Osteoblast (primary cell): Measurements from ENCODE around the gene NAV3. TPM values are rescaled to one million over a fixed set of nuclear protein-coding genes. Genes with fewer than 3 reads are reported as not detected.
A peak's percentile ranks its signal among the peaks of the same experiment; 100 is the strongest.
"Not testable (repeated sequence)": the region's sequence is repeated elsewhere in the genome, so short reads cannot be mapped to it uniquely, and the experiment has no call there.

Experiments
- DNase-seq: peaks from one replicate; pipeline ENCODE4 v3.0.0; 2011; ENCODE audit warnings: low spot score, mixed read lengths; ENCODE audit not compliant: insufficient read length; ENCODE audit errors: missing footprints
- H2AFZ ChIP-seq: 2 replicates; pipeline ENCODE4 v1.6.0; 2011; ENCODE audit warnings: mild to moderate bottlenecking, low read length
- H3K27ac ChIP-seq: 2 replicates; pipeline ENCODE4 v1.5.1; 2011; ENCODE audit warnings: mild to moderate bottlenecking, low read depth, low read length, moderate library complexity
- H3K27me3 ChIP-seq: 2 replicates; pipeline ENCODE4 v1.6.0; 2012; ENCODE audit warnings: mild to moderate bottlenecking, control low read depth, inconsistent platforms, low read length, moderate library complexity; ENCODE audit not compliant: insufficient read depth
- H3K36me3 ChIP-seq: 2 replicates; pipeline ENCODE4 v1.5.1; 2011; ENCODE audit warnings: mild to moderate bottlenecking, low read length, control low read depth, moderate library complexity; ENCODE audit not compliant: insufficient read depth
- H3K4me1 ChIP-seq: 2 replicates; pipeline ENCODE4 v1.5.1; 2011; ENCODE audit warnings: mild to moderate bottlenecking, low read length, control low read depth, moderate library complexity; ENCODE audit not compliant: insufficient read depth
- H3K4me2 ChIP-seq: 2 replicates; pipeline ENCODE4 v1.6.0; 2011; ENCODE audit warnings: mild to moderate bottlenecking, low read length; ENCODE audit not compliant: insufficient read depth
- H3K4me3 ChIP-seq: fragments of 200-600 bp; sonication (generic); 3 replicates; pipeline ENCODE4 v1.5.1; 2012; ENCODE audit warnings: mild to moderate bottlenecking, low read length, inconsistent platforms; ENCODE audit not compliant: insufficient read depth
- H3K79me2 ChIP-seq: 2 replicates; pipeline ENCODE4 v1.6.0; 2012; ENCODE audit warnings: mild to moderate bottlenecking, low read length, control low read depth, inconsistent platforms; ENCODE audit not compliant: insufficient read depth
- H3K9me3 ChIP-seq: 2 replicates; pipeline ENCODE4 v1.5.1; 2011; ENCODE audit warnings: low read depth, low read length, control low read depth
- H4K20me1 ChIP-seq: 2 replicates; pipeline ENCODE4 v1.6.0; 2012; ENCODE audit warnings: mild to moderate bottlenecking, low read length, control low read depth; ENCODE audit not compliant: insufficient read depth
- CTCF ChIP-seq: IDR thresholded peaks from 2 replicates; pipeline ENCODE4 v1.5.1; 2011; ENCODE audit warnings: mild to moderate bottlenecking, low read depth, low read length, moderate library complexity; ENCODE audit errors: extremely low read depth
- total RNA-seq: library from RNA; depleted of rRNA; stranded (reverse); fragments of >200 nt; gene quantifications from 2 replicates; pipeline ENCODE4 v1.2.3, GENCODE V29; 2012

Gene NAV3
- total RNA-seq, 1 donor, result 84.7 TPM

- H3K79me2 ChIP-seq, result peaks cover 14% of the 10 kb centered on the region
- no peaks in the 10 kb centered on the region for H3K36me3 ChIP-seq
- no peaks in the 10 kb centered on the region for H3K27me3 ChIP-seq
- H3K9me3 ChIP-seq, result no peaks in the 10 kb centered on the region
- TF ChIP-seq CTCF, result no peak
- H3K4me3 ChIP-seq, result no peak overlapping the region
- H3K4me1 ChIP-seq, result peaks cover 8% of the 10 kb centered on the region
- no peak overlapping the region for H3K27ac ChIP-seq
- H4K20me1 ChIP-seq, result no peaks in the 10 kb centered on the region
- no peak overlapping the region for H2AFZ ChIP-seq
- no peak for DNase-seq
- no peak overlapping the region for H3K4me2 ChIP-seq
These were observed 269.1 kb downstream of the NAV3 start for GRCh38 chr12:78099806-78100205.

GRCh38 chr12:78101113-78101876 is 270.6 kb downstream of the NAV3 start:
- no peak for DNase-seq
- Histone ChIP-seq H3K27ac (no peak overlapping the region), H3K4me2 (no peak overlapping the region), H3K4me3 (no peak overlapping the region), H3K36me3 (no peaks in the 10 kb centered on the region), H3K27me3 (no peaks in the 10 kb centered on the region), H4K20me1 (no peaks in the 10 kb centered on the region), H3K9me3 (no peaks in the 10 kb centered on the region), H3K4me1 (peaks cover 8% of the 10 kb centered on the region), H3K79me2 (peaks cover 8% of the 10 kb centered on the region), H2AFZ (no peak overlapping the region)
- TF ChIP-seq CTCF, result no peak

- no peak overlapping the region for H3K4me3 ChIP-seq
- H3K4me1 ChIP-seq, result peaks cover 3% of the 10 kb centered on the region
- no peaks in the 10 kb centered on the region for H4K20me1 ChIP-seq
- H3K4me2 ChIP-seq, result no peak overlapping the region
- H3K79me2 ChIP-seq, result peaks cover 6% of the 10 kb centered on the region
- H3K27ac ChIP-seq, result no peak overlapping the region
- H3K9me3 ChIP-seq, result no peaks in the 10 kb centered on the region
- no peaks in the 10 kb centered on the region for H3K27me3 ChIP-seq
- no peak overlapping the region for H2AFZ ChIP-seq
- peaks cover 5% of the 10 kb centered on the region for H3K36me3 ChIP-seq
- TF ChIP-seq CTCF, result peak; percentile 9
- DNase-seq, result no peak
These were observed 271.4 kb downstream of the NAV3 start for GRCh38 chr12:78101946-78102635.

- not testable (repeated sequence) for H3K4me1 ChIP-seq, H2AFZ ChIP-seq, H3K4me3 ChIP-seq, H3K4me2 ChIP-seq, H3K9me3 ChIP-seq, DNase-seq, H3K36me3 ChIP-seq, H3K27me3 ChIP-seq, H3K27ac ChIP-seq, H3K79me2 ChIP-seq, H4K20me1 ChIP-seq
These were observed 272.1 kb downstream of the NAV3 start for GRCh38 chr12:78102801-78103200.
